PFSK-1 (cell line): ENCODE measurements around the gene ECE2.

ENCODE experiments used
- POLR2AphosphoS5 ChIP-seq: IDR thresholded peaks from 2 replicates; pipeline ENCODE4 v1.6.1; 2012; ENCODE audit warnings: low read depth, mild to moderate bottlenecking, control low read depth, low read length, moderate library complexity
- TF ChIP-seq, protein P1 (sequence below), 2 experiments: IDR thresholded peaks; 2 replicates each; pipeline versions ENCODE4 v1.6.1 to v1.8.0; 2011 to 2012; ENCODE audit warnings: low read depth in 2 of 2, low read length in 2 of 2, control low read depth in 1 of 2, inconsistent platforms in 1 of 2, mild to moderate bottlenecking in 1 of 2, moderate library complexity in 1 of 2; ENCODE audit not compliant: insufficient read depth in 1 of 2

DNA sequence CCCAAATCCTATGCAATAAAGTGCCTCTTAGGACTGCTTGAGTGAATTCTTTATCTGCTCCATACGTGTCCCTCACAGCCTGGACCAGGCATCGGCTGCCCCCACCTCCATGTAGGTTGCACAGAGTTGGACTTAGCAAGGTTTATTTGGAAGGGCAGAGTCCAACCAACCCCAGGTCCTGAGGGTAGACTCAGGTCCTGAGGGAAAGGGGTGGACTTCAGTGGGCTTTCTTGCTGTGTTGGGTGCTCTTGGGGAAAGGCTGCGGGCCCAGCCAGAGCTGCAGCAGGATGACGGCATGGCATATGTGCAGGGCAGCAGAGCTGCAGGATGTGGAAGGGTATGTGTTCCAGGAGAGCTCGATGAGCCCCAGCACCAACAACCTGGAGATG is 33.5 kb upstream of the ECE2 start:
- TF ChIP-seq, protein P1, sequence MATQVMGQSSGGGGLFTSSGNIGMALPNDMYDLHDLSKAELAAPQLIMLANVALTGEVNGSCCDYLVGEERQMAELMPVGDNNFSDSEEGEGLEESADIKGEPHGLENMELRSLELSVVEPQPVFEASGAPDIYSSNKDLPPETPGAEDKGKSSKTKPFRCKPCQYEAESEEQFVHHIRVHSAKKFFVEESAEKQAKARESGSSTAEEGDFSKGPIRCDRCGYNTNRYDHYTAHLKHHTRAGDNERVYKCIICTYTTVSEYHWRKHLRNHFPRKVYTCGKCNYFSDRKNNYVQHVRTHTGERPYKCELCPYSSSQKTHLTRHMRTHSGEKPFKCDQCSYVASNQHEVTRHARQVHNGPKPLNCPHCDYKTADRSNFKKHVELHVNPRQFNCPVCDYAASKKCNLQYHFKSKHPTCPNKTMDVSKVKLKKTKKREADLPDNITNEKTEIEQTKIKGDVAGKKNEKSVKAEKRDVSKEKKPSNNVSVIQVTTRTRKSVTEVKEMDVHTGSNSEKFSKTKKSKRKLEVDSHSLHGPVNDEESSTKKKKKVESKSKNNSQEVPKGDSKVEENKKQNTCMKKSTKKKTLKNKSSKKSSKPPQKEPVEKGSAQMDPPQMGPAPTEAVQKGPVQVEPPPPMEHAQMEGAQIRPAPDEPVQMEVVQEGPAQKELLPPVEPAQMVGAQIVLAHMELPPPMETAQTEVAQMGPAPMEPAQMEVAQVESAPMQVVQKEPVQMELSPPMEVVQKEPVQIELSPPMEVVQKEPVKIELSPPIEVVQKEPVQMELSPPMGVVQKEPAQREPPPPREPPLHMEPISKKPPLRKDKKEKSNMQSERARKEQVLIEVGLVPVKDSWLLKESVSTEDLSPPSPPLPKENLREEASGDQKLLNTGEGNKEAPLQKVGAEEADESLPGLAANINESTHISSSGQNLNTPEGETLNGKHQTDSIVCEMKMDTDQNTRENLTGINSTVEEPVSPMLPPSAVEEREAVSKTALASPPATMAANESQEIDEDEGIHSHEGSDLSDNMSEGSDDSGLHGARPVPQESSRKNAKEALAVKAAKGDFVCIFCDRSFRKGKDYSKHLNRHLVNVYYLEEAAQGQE (IDR thresholded peaks at IDR 0.05; ENCODE audit: insufficient read depth in 1 of 2, low read depth in 2 of 2, low read length in 2 of 2), result no peak
- no peak for TF ChIP-seq POLR2AphosphoS5
